Large intestine (tissue), 12 donors: Measurements from ENCODE around the gene DDI2. TPM values are rescaled to one million over a fixed set of nuclear protein-coding genes. Genes with fewer than 3 reads are reported as not detected.

Experiments
- DNase-seq, 2 donors: peaks; one replicate each; pipeline versions ENCODE4 v3.0.0 to v3.0.0-alpha.2; 2013
- H3K27ac ChIP-seq: one replicate; pipeline ENCODE4 v1.5.1; 2013; ENCODE audit warnings: low read length
- H3K27me3 ChIP-seq: 2 replicates; pipeline ENCODE4 v1.6.1; 2013; ENCODE audit warnings: low read length; ENCODE audit not compliant: control insufficient read depth, insufficient read depth
- H3K36me3 ChIP-seq: 2 replicates; pipeline ENCODE4 v1.6.1; 2013; ENCODE audit warnings: low read length; ENCODE audit not compliant: control insufficient read depth, insufficient read depth
- H3K4me1 ChIP-seq: one replicate; pipeline ENCODE4 v1.6.1; 2013; ENCODE audit warnings: low read length; ENCODE audit not compliant: control insufficient read depth, insufficient read depth
- H3K4me3 ChIP-seq: one replicate; pipeline ENCODE4 v1.5.1; 2013; ENCODE audit warnings: low read length
- H3K9me3 ChIP-seq: one replicate; pipeline ENCODE4 v1.6.1; 2013; ENCODE audit warnings: mild to moderate bottlenecking, low read depth, low read length, moderate library complexity; ENCODE audit not compliant: control insufficient read depth
- WGBS: methylation state at CpG from one replicate; pipeline ENCODE4 v1.1.5; 2013; ENCODE audit warnings: low lambda C conversion rate; ENCODE audit not compliant: insufficient coverage; 5-methylcytosine and 5-hydroxymethylcytosine counted together
- long read RNA-seq, 11 donors: transcript quantifications; one replicate each; lab custom pipeline, GENCODE V29; 2026
- polyA plus RNA-seq: library from polyadenylated mRNA; unstranded; fragments of 120-200 nt; gene quantifications from one replicate; pipeline ENCODE4 v1.2.1, GENCODE V29; 2013

Gene DDI2
- polyA plus RNA-seq = 28.5 TPM
- long read RNA-seq, donor 1, full-length matches to known transcripts = 6 of 6 reads
- long read RNA-seq, donor 1, partial matches to known transcripts = 0 of 6 reads
- long read RNA-seq, donor 1, other reads (novel, unspliced or antisense) = 0 of 6 reads
- long read RNA-seq, donor 2, full-length matches to known transcripts = 4 of 4 reads
- long read RNA-seq, donor 2, partial matches to known transcripts = 0 of 4 reads
- long read RNA-seq, donor 2, other reads (novel, unspliced or antisense) = 0 of 4 reads
- long read RNA-seq, donor 3 = 0 reads
- long read RNA-seq, donor 4 = 0 reads
- long read RNA-seq, donor 5, full-length matches to known transcripts = 1 of 1 reads
- long read RNA-seq, donor 5, partial matches to known transcripts = 0 of 1 reads
- long read RNA-seq, donor 5, other reads (novel, unspliced or antisense) = 0 of 1 reads
- long read RNA-seq, donor 6, full-length matches to known transcripts = 6 of 6 reads
- long read RNA-seq, donor 6, partial matches to known transcripts = 0 of 6 reads
- long read RNA-seq, donor 6, other reads (novel, unspliced or antisense) = 0 of 6 reads
- long read RNA-seq, donor 7, full-length matches to known transcripts = 2 of 2 reads
- long read RNA-seq, donor 7, partial matches to known transcripts = 0 of 2 reads
- long read RNA-seq, donor 7, other reads (novel, unspliced or antisense) = 0 of 2 reads
- long read RNA-seq, donor 8, full-length matches to known transcripts = 4 of 4 reads
- long read RNA-seq, donor 8, partial matches to known transcripts = 0 of 4 reads
- long read RNA-seq, donor 8, other reads (novel, unspliced or antisense) = 0 of 4 reads
- long read RNA-seq, donor 9, full-length matches to known transcripts = 2 of 2 reads
- long read RNA-seq, donor 9, partial matches to known transcripts = 0 of 2 reads
- long read RNA-seq, donor 9, other reads (novel, unspliced or antisense) = 0 of 2 reads
- long read RNA-seq, donor 10, full-length matches to known transcripts = 2 of 2 reads
- long read RNA-seq, donor 10, partial matches to known transcripts = 0 of 2 reads
- long read RNA-seq, donor 10, other reads (novel, unspliced or antisense) = 0 of 2 reads
- long read RNA-seq, donor 11, full-length matches to known transcripts = 6 of 6 reads
- long read RNA-seq, donor 11, partial matches to known transcripts = 0 of 6 reads
- long read RNA-seq, donor 11, other reads (novel, unspliced or antisense) = 0 of 6 reads

DNA sequence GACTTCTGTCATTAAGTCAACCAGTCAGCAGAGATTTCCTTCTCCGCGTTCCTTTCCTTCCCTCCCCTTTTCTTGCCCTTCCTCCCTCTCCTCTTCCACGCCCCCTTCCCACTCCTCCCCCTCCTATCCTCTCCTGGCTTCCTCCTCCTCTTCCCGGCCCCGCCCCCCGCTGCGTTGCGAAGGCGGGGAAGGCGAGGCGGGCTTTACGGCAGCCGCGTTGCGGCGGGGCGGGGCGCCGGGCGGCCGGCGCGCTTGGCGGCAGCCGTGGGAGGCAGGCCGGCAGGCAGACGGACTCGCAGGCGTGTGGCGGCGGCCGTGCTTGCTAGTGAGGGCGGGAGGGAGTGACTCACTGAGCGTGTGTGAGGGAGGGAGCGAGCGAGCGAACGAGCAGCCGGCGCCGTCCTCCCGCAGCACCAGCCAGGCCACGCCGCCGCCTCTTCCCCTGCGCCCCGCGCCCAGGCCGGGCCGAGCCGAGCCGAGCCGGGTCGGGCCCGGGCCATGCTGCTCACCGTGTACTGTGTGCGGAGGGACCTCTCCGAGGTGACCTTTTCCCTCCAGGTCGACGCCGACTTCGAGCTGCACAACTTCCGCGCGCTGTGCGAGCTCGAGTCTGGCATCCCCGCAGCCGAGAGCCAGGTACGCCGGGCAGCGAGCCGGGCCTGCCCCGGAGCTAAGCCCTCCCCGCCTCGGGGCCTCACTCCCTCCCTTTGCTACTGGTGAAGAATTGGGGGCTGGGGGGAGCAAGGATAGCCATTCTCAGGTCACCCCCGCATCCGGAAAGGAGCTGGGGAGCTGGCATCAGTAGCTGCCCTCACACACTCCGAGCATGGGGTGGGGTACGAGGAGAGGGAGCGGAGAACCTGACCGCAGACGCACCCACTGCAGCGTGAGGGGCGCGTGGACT lies at the start of gene DDI2:
Gene DDI2, plus strand, starts transcription at position 286 of the 904 bp plus-strand sequence. Its CDS starts 213 bp downstream, at position 499.
- no peaks in the 10 kb centered on the region for H3K9me3 ChIP-seq
- 0% methylated on average over 2 of the region's 86 CpGs for WGBS
- peak; percentile 98 to 99 for DNase-seq
- peak within 1 kb of the TSS; percentile 98 for H3K4me3 ChIP-seq
- H3K27ac ChIP-seq = peak within 1 kb of the TSS; percentile 99
- peaks cover 3% of the 10 kb centered on the region for H3K36me3 ChIP-seq
- no peaks in the 10 kb centered on the region for H3K27me3 ChIP-seq
- peaks cover 33% of the 10 kb centered on the region for H3K4me1 ChIP-seq

DNA sequence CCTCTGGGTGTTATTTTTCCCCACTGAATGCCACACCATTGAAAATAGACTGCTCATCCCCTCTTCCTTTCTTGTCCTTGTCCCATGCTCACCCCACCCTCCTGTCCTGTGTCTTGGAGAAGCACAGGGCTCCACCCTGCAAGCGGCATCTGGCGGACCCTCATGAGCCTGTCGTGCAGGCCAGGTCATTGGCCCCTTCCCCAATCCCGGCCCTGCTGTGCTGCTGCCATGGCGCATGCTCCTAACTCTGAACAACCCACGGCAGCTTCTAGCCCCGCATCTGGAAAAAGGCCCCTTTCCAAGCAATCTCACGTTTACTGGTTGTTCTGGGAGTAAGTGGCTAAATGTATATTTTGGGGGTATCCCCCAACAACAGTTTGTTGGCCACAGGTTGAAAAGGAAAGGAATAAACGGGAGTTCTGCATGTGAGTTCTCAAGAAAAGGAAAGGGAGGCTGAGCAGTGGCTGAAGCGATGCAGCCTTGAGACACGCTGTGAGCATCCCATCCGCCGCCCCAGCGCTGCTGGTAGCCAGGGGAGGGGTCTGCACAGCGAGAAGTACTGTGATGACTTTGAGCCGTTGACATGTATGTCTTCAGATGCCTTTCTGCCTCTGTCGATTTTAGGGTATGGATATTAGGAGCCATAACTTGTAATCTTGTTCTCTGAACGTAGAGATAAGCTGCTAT lies 48.7 kb upstream of the DDI2 start:
- Histone ChIP-seq H3K36me3 (peaks cover 66% of the 10 kb centered on the region), H3K27me3 (no peaks in the 10 kb centered on the region), H3K9me3 (no peaks in the 10 kb centered on the region), H3K4me3 (no peak overlapping the region), H3K27ac (no peak overlapping the region), H3K4me1 (peaks cover 15% of the 10 kb centered on the region)
- no peak for DNase-seq
- 17% methylated on average over 2 of the region's 18 CpGs for WGBS

DNA sequence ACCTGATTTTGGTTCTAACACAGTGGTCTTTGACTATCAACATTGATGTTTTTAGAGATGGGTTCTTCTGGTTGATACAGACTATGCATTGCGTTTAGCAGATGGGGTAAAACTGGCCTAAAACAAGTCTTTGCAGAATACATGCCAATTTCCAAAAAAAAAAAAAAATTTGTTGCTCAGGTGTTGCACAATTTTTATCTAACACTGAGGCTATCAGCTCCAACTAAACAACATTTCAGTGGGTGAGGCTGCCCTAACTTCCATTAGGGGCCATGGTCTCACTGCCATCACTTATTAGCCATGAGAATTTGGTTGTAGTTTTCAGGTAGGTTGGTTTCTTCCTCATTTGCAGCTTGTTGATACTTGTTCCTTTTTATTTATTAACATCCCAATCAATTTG lies 46.4 kb upstream of the DDI2 start:
- Histone ChIP-seq H3K36me3 (peaks cover 72% of the 10 kb centered on the region), H3K9me3 (no peaks in the 10 kb centered on the region), H3K4me1 (peaks cover 19% of the 10 kb centered on the region), H3K27ac (no peak overlapping the region), H3K4me3 (no peak overlapping the region), H3K27me3 (no peaks in the 10 kb centered on the region)
- 83% methylated on average over 1 of the region's 1 CpG for WGBS
- DNase-seq = no peak

DNA sequence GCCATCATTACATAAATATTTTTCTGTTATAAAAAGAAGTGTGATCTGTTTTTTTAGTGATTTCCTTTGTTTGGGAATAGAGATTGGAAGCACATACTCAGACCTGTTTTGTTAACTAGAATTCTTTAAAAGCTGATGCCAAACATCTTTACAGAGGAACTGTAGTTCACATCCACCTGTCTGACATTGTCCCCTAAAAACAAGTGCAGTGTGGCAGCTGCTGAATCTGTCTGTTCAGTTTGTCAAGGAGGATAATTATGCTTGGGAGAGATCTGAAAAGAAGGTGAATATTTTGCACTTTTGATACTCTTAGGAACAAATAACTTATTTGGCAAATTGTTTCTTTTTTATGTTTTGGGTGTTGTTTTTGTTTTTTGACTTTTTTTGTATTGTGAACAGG lies 46.0 kb upstream of the DDI2 start:
- Histone ChIP-seq H3K27ac (no peak overlapping the region), H3K9me3 (no peaks in the 10 kb centered on the region), H3K36me3 (peaks cover 71% of the 10 kb centered on the region), H3K27me3 (no peaks in the 10 kb centered on the region), H3K4me3 (no peak overlapping the region), H3K4me1 (peaks cover 19% of the 10 kb centered on the region)
- no peak for DNase-seq

DNA sequence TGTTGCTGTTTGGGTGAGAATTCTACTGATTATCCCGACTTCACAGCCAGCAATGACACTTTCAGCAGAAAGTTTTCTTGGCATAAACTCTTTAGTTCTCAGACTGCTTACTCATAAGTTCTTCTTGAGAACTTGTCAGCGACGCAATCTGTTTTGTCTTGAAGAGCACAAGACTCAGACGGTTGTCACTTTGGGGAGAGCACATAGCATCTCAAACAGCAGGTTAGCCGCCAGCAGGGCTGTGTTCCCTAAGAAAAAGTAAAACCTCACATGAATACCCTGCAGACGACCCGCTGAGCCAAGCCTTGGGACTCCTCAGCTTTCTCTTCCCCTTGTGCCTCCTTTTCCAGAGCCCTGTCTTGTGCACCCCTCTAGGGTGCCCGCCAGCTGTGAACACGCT lies 43.8 kb upstream of the DDI2 start:
- Histone ChIP-seq H3K27ac (no peak overlapping the region), H3K4me3 (no peak overlapping the region), H3K36me3 (peaks cover 57% of the 10 kb centered on the region), H3K9me3 (no peaks in the 10 kb centered on the region), H3K4me1 (peaks cover 10% of the 10 kb centered on the region), H3K27me3 (no peaks in the 10 kb centered on the region)
- DNase-seq = no peak
- WGBS = no CpG with 5 or more reads among the region's 9 CpGs

DNA sequence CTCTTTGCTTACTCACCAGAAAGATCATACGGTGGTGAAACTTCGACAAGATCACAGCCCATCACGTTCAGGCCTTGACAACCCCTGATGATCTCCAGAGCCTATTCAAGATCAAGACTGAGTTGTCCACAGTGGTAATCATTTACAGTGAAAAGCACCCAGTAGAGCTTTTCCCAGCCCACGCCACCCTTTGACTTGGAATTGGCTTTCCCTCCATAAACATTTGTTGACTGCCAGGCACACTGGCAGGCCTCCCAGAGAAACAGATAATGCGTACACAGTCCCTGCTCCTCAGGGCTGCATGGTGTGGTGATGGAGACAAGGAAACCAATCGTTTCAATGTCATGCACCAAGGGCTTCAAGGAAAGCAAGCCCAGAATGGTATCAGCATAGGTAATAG lies 42.5 kb upstream of the DDI2 start:
- peaks cover 64% of the 10 kb centered on the region for H3K36me3 ChIP-seq
- H3K4me1 ChIP-seq = peaks cover 4% of the 10 kb centered on the region
- DNase-seq = no peak
- H3K9me3 ChIP-seq = no peaks in the 10 kb centered on the region
- no peaks in the 10 kb centered on the region for H3K27me3 ChIP-seq
- H3K27ac ChIP-seq = peak overlapping the region; percentile 5
- H3K4me3 ChIP-seq = no peak overlapping the region
- no CpG with 5 or more reads among the region's 6 CpGs for WGBS

DNA sequence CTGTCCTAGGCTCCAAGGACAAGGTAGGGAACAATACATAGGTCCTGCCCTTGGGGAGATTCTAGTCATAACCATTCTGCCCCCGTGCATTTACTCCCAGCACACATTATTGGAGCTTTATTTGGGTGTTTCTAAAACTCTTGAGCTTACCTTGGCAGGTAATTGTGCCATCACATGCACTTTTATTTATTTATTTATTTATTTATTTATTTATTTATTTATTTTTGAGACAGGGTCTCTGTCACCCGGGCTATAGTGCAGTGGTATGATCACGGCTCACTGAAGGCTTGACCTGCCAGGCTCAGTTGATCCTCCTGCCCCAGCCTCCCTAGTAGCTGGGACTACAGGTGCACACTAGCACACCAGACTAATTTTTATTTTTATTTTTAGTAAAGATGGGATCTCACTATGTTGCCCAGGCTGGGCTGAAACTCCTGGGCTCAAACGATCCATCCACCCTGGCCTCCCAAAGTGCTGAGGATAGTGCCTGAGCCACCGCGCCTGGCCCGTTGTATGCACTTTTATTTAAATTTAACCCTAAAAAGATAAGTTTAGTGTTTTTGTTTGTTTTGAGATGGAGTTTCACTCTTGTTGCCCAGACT lies 41.6 kb upstream of the DDI2 start:
- no peak for DNase-seq
- Histone ChIP-seq H3K4me1 (peaks cover 4% of the 10 kb centered on the region), H3K4me3 (no peak overlapping the region), H3K27ac (no peak overlapping the region), H3K9me3 (no peaks in the 10 kb centered on the region), H3K27me3 (no peaks in the 10 kb centered on the region), H3K36me3 (peaks cover 63% of the 10 kb centered on the region)
- WGBS = no CpG with 5 or more reads among the region's 7 CpGs

DNA sequence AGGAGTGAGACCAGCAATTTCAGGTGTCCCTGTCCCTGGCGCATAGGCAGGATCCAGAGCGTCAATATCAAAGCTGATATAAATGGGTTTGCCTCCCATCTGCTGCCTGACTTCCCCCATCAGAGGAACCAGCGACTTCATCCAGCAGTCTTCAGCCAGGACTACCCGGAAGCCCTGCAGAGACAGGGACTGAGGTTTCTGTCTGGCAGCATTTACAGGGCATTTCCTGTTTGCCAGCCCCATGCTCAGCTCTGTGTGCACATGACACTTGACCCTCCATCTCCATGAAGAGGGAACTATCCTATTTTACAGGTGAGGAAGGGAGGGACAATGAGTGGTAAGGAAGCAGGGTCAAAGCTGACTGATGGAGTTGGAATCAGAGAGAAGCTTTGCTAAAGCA lies 39.6 kb upstream of the DDI2 start:
- Histone ChIP-seq H3K27me3 (no peaks in the 10 kb centered on the region), H3K36me3 (peaks cover 54% of the 10 kb centered on the region), H3K27ac (no peak overlapping the region), H3K9me3 (no peaks in the 10 kb centered on the region), H3K4me3 (no peak overlapping the region), H3K4me1 (peaks cover 4% of the 10 kb centered on the region)
- no peak for DNase-seq
- 83% methylated on average over 2 of the region's 4 CpGs for WGBS
